ENCODE measurements around the gene PUSL1.

DNA sequence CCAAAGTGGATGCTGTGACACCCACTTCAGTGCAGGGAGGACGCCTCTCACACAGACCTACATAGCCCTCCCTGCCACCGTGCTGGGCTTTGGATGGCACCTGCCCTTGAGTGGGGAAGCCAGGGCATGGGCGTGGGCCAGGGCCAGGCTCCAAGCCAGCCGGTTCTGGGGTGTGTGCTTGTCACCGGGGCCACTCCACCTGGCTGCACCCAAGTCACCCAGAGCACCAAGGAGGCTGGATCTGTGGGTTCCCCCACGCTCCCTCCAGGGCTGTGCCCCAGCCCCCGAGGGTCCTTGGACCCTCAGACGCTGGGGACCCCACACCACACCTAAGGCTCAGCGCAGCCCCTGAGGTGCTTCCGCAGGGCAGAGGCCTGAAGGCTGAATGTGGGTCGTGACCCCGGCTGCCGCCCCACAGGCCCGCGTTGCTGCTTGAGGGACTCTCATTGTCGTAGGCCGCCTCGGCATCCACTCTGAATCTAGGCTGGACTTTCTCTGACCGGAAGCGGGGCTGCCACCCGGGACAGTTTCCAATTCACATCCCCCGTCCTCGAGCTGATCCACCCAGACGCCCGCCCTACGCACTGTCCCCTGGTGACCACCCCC lies 48.5 kb downstream of the PUSL1 start:
- TF ChIP-seq, protein P1, sequence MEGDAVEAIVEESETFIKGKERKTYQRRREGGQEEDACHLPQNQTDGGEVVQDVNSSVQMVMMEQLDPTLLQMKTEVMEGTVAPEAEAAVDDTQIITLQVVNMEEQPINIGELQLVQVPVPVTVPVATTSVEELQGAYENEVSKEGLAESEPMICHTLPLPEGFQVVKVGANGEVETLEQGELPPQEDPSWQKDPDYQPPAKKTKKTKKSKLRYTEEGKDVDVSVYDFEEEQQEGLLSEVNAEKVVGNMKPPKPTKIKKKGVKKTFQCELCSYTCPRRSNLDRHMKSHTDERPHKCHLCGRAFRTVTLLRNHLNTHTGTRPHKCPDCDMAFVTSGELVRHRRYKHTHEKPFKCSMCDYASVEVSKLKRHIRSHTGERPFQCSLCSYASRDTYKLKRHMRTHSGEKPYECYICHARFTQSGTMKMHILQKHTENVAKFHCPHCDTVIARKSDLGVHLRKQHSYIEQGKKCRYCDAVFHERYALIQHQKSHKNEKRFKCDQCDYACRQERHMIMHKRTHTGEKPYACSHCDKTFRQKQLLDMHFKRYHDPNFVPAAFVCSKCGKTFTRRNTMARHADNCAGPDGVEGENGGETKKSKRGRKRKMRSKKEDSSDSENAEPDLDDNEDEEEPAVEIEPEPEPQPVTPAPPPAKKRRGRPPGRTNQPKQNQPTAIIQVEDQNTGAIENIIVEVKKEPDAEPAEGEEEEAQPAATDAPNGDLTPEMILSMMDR (conservative IDR thresholded peaks at IDR 0.05; ENCODE audit: low read length), result no peak
- no peak for TF ChIP-seq EZH2phosphoT487 (IDR thresholded peaks at IDR 0.05; ENCODE audit: borderline replicate concordance, low read depth, low read length)
